ENCODE data around the gene DET1. TPM values are rescaled to one million over a fixed set of nuclear protein-coding genes. Genes with fewer than 3 reads are reported as not detected.
"Not testable (repeated sequence)": the region's sequence is repeated elsewhere in the genome, so short reads cannot be mapped to it uniquely, and the experiment has no call there.

DET1 gene
- total RNA-seq, 2 experiments from 2014 or later = 1.8 to 2.4 TPM

GRCh38 chr15:88477126-88477525 is 69.4 kb downstream of the DET1 start:
- Mint-ChIP-seq H3K4me1 (peaks cover 1% of the 10 kb centered on the region), H3K27me3 (no peaks in the 10 kb centered on the region), H3K27ac (no peak overlapping the region), H3K9me3 (ENCODE audit: low read depth) (no peaks in the 10 kb centered on the region), H3K4me3 (no peak overlapping the region), H3K36me3 (peaks cover 18% of the 10 kb centered on the region)
- no peak for DNase-seq
- no peak for ATAC-seq
- CTCF ChIA-PET = interaction anchor here (0.7 to 1.3 kb wide), 2 partner anchors 9 to 145 kb away, joined by 3 read pairs; partner anchors contain the start of gene MRPS11

- H3K4me3 Mint-ChIP-seq = no peak overlapping the region
- DNase-seq (no peak), ATAC-seq (no peak)
- H3K36me3 Mint-ChIP-seq = peaks cover 21% of the 10 kb centered on the region
- H3K27ac Mint-ChIP-seq = no peak overlapping the region
- no peaks in the 10 kb centered on the region for H3K9me3 Mint-ChIP-seq (ENCODE audit: low read depth)
- no peaks in the 10 kb centered on the region for H3K27me3 Mint-ChIP-seq
- CTCF ChIA-PET = interaction anchor here (0.7 kb wide), 1 partner anchor 145 kb away, joined by 3 read pairs; no protein-coding TSS in a partner anchor
- H3K4me1 Mint-ChIP-seq = peaks cover 5% of the 10 kb centered on the region
Observed at GRCh38 chr15:88476635-88477060, 69.8 kb downstream of the DET1 start.

GRCh38 chr15:88473661-88474293 is 72.7 kb downstream of the DET1 start:
- CTCF ChIA-PET; H3K27me3 Mint-ChIP-seq; H3K4me3 Mint-ChIP-seq; ATAC-seq; H3K4me1 Mint-ChIP-seq; DNase-seq; H3K27ac Mint-ChIP-seq; H3K9me3 Mint-ChIP-seq (ENCODE audit: low read depth): not testable (repeated sequence)
- peaks cover 21% of the 10 kb centered on the region for H3K36me3 Mint-ChIP-seq

- no peaks in the 10 kb centered on the region for H3K9me3 Mint-ChIP-seq (ENCODE audit: low read depth)
- H3K4me1 Mint-ChIP-seq = peaks cover 13% of the 10 kb centered on the region
- DNase-seq (no peak), ATAC-seq (no peak)
- CTCF ChIA-PET = no interaction called here
- H3K27me3 Mint-ChIP-seq = no peaks in the 10 kb centered on the region
- H3K36me3 Mint-ChIP-seq = peaks cover 15% of the 10 kb centered on the region
- no peak overlapping the region for H3K4me3 Mint-ChIP-seq
- no peak overlapping the region for H3K27ac Mint-ChIP-seq
Observed at GRCh38 chr15:88472225-88472624, 74.3 kb downstream of the DET1 start.

- Mint-ChIP-seq H3K4me3 (no peak overlapping the region), H3K27ac (no peak overlapping the region), H3K4me1 (peaks cover 24% of the 10 kb centered on the region), H3K36me3 (peaks cover 7% of the 10 kb centered on the region), H3K9me3 (ENCODE audit: low read depth) (no peaks in the 10 kb centered on the region), H3K27me3 (no peaks in the 10 kb centered on the region)
- CTCF ChIA-PET = interaction anchor here (0.7 to 1.0 kb wide), 2 partner anchors 16 to 194 kb away, joined by 3 read pairs; no protein-coding TSS in a partner anchor
- DNase-seq = no peak
- ATAC-seq = no peak
Observed at GRCh38 chr15:88470625-88471372, 75.7 kb downstream of the DET1 start.

- Mint-ChIP-seq H3K36me3 (peaks cover 13% of the 10 kb centered on the region), H3K27ac (no peak overlapping the region), H3K4me3 (no peak overlapping the region), H3K4me1 (peaks cover 34% of the 10 kb centered on the region), H3K9me3 (ENCODE audit: low read depth) (no peaks in the 10 kb centered on the region), H3K27me3 (no peaks in the 10 kb centered on the region)
- CTCF ChIA-PET = interaction anchor here (0.6 to 1.2 kb wide), 3 partner anchors 19 to 257 kb away, joined by 3 to 5 read pairs (median 4); no protein-coding TSS in a partner anchor
- ATAC-seq (no peak), DNase-seq (no peak)
Observed at GRCh38 chr15:88469321-88469720, 77.2 kb downstream of the DET1 start.

- ATAC-seq; H3K27me3 Mint-ChIP-seq; H3K9me3 Mint-ChIP-seq (ENCODE audit: low read depth): not testable (repeated sequence)
- peaks cover 15% of the 10 kb centered on the region for H3K36me3 Mint-ChIP-seq
- CTCF ChIA-PET = interaction anchor here (0.6 to 1.7 kb wide), 3 partner anchors 24 to 257 kb away, joined by 3 to 4 read pairs (median 4); no protein-coding TSS in a partner anchor
- peak overlapping the region; percentile 91 for H3K4me3 Mint-ChIP-seq
- peak; percentile 21 for DNase-seq
- H3K27ac Mint-ChIP-seq = peak overlapping the region; percentile 95
- peaks cover 34% of the 10 kb centered on the region for H3K4me1 Mint-ChIP-seq
Observed at GRCh38 chr15:88468721-88469120, 77.8 kb downstream of the DET1 start.

- Mint-ChIP-seq H3K36me3 (peaks cover 20% of the 10 kb centered on the region), H3K4me3 (peak overlapping the region; percentile 91), H3K27me3 (no peaks in the 10 kb centered on the region), H3K9me3 (ENCODE audit: low read depth) (no peaks in the 10 kb centered on the region), H3K4me1 (peaks cover 34% of the 10 kb centered on the region), H3K27ac (peak overlapping the region; percentile 95)
- peak; percentile 41 for DNase-seq
- peak; percentile 11 for ATAC-seq
- CTCF ChIA-PET = interaction anchor here (0.8 to 2.7 kb wide), 10 partner anchors 10 to 739 kb away, joined by 3 to 13 read pairs (median 4); partner anchors contain the start of gene ISG20
Observed at GRCh38 chr15:88467935-88468528, 78.4 kb downstream of the DET1 start.

GRCh38 chr15:88467073-88467934 is 79.2 kb downstream of the DET1 start, which contains the start of the genes MRPL46 and MRPS11:
Gene MRPL46 (minus strand): TSS chr15:88467388. CDS start chr15:88467377, 11 bp downstream.
Gene MRPS11 (plus strand): TSS chr15:88467708. CDS start chr15:88467718, 10 bp downstream.
- Mint-ChIP-seq H3K27me3 (no peaks in the 10 kb centered on the region), H3K27ac (peak within 1 kb of the TSS; percentile 95), H3K9me3 (ENCODE audit: low read depth) (no peaks in the 10 kb centered on the region), H3K4me1 (peaks cover 34% of the 10 kb centered on the region), H3K36me3 (peaks cover 21% of the 10 kb centered on the region), H3K4me3 (peak within 1 kb of the TSS; percentile 91)
- peak; percentile 94 for ATAC-seq
- DNase-seq = peak; percentile 92
- CTCF ChIA-PET = interaction anchor here (0.8 to 2.7 kb wide), 10 partner anchors 11 to 739 kb away, joined by 3 to 13 read pairs (median 4); partner anchors contain the start of gene ISG20

- Mint-ChIP-seq H3K36me3 (peaks cover 19% of the 10 kb centered on the region), H3K9me3 (ENCODE audit: low read depth) (no peaks in the 10 kb centered on the region), H3K4me3 (peak overlapping the region; percentile 91), H3K27ac (peak overlapping the region; percentile 9), H3K4me1 (peaks cover 29% of the 10 kb centered on the region), H3K27me3 (no peaks in the 10 kb centered on the region)
- peak; percentile 41 for DNase-seq
- no peak for ATAC-seq
- CTCF ChIA-PET = interaction anchor here (1.6 to 2.7 kb wide), 2 partner anchors 11 to 159 kb away, joined by 6 to 13 read pairs; no protein-coding TSS in a partner anchor
Observed at GRCh38 chr15:88465633-88466224, 80.8 kb downstream of the DET1 start.

- Mint-ChIP-seq H3K9me3 (ENCODE audit: low read depth) (no peaks in the 10 kb centered on the region), H3K36me3 (peaks cover 27% of the 10 kb centered on the region), H3K27me3 (no peaks in the 10 kb centered on the region), H3K4me3 (no peak overlapping the region), H3K27ac (no peak overlapping the region), H3K4me1 (peaks cover 29% of the 10 kb centered on the region)
- CTCF ChIA-PET = interaction anchor here (1.0 to 1.9 kb wide), 3 partner anchors 9 to 14 kb away, joined by 3 to 6 read pairs (median 3); no protein-coding TSS in a partner anchor
- DNase-seq (peak; percentile 16), ATAC-seq (no peak)
Observed at GRCh38 chr15:88463870-88464532, 82.5 kb downstream of the DET1 start.
